GM18511 (cell line): Measurements from ENCODE around the gene BTBD8.

ENCODE experiments used
- ATAC-seq: cut with Tn5 transposase; IDR thresholded peaks from one replicate; pipeline ENCODE4 v1.9.1; 2021; ENCODE audit warnings: mild to moderate bottlenecking, moderate library complexity; ENCODE audit not compliant: unreplicated experiment

The BTBD8 gene

DNA sequence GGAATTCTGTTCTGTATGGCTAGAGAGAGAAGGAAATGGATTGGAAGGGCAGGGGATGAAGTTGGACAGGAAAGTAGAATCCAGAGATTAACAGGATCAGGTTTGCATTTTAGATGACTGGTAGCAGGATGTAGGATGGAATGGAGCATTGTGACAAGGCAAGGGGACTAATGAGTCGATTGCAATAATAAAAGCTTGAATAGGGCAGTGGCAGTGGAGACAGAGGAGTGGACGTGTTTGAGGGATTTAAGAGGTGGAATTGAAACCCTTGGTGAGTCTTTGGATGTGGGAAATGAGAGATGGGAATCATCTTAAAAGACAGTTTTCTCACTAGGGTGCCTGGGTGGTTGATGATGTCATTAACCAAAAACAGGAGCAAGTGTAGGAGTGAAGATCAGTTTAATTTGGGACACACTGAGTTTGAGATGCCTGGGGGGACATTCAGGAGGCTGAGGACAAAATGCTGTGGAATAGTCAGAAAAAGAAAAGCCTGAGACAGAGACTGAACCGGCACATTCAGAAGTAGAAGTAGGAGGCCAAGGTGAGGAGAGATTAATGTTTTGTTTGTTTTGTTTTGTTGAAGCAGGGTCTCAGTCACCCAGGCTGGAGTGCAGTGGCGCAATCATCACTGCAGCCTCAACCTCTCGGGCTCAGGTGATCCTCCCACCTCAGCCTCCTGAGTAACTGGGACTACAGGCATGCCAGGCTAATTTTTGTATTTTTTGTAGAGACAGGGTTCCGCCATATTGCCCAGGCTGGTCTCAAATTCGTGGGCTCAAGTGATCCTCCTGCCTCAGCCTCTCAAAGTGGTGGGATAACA lies 108.5 kb downstream of the BTBD8 start:
- no peak for ATAC-seq

- no peak for ATAC-seq
These were observed 111.6 kb downstream of the BTBD8 start for GRCh38 chr1:92191726-92192125.

DNA sequence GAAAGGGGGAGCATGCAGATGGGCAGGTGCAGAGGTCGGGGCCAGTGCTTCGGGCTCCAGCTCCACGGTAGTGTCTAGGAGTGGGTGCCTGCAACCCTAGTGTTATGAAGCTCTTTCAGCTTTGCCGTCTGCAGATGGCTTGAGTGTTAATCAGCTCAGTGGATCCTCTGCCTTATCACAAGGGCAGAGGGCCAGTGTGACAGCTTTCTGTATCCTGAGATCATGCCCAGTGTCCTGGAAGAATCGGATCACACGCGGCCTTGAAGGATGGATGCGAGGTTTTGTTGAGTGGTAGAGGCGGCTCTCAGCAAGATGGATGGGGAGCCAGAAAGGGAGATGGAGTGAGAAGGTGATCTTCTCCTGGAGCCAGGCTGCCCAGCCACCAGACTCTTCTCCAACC lies 112.1 kb downstream of the BTBD8 start:
- ATAC-seq: no peak

DNA sequence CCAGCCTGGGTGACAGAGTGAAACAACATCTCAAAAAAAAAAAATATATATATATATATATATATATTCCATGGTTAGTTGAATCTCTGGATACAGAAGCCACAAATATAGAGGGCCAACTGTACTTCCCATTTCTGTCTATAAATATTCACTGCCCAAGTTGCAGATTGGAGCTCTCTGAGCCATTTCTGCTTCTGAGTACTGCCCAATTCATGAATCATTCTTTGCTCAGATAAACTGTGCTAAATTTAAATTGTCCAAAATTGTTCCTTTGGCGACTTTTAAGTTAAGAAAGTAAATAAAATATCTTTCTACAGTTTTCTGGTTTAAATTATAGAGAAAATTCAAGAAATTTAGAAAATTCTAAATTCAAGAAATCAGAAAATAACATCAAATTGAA lies 114.4 kb downstream of the BTBD8 start:
- no peak for ATAC-seq

DNA sequence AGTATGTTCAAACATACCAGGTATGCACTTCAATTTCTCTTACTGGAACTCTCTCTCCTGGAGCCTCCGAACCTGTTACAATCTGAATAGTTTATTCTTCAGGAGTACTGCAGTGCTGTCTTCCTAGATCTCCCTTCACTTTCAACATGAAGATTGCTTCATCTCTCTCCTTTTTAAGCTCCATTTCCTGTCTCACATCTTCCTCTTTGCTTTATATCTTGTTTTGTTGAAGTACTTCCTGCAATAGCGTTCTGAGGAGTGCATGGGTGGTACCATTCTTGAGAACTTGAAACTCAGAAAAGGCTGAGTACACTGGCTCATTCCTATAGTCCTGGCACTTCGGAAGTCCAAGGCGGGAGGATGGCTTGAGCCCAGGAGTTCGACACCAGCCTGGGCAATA lies 121.8 kb downstream of the BTBD8 start:
- ATAC-seq: no peak

DNA sequence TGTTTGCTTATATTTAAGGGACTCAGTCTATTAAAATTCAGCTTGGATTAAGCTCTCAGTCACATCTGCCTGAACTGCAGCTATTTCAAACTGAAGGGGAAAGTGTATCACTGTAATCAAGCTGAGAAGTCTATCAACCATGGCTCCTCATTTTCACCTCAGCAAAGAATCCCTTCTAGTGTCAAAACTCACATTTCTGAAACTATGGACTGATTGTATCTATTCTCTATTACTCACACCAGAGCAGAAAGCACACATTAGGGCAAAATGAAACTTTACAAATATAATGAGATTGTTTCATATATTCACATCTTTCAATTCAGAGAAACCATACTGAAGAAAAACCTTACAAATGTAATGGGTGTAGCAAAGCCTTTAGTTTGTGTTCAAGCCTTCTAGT lies 123.0 kb downstream of the BTBD8 start:
- ATAC-seq: no peak

GRCh38 chr1:92210701-92211100 lies 130.6 kb downstream of the BTBD8 start:
- ATAC-seq: no peak

- ATAC-seq: no peak
These were observed 131.0 kb downstream of the BTBD8 start for GRCh38 chr1:92211166-92211565.

DNA sequence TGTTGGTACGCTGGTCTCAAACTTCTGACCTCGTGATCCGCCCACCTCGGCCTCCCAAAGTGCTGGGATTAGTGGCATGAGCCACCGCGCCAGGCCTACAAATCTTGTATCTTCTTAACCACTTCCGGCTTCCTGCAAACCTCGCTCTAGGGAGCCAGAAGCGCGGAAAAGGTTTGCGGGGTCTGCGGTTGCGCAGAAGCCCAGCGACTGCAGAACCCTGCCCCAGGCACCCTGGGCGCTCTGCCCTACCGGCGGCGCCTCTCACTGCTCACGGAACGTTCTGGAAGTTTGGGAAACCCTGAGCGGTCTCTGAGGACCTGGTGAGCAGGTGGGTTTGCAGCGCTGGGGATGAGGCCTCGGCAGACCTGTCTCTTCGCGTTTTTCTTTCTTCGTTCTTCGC lies 137.6 kb downstream of the BTBD8 start, which contains the start of gene C1orf146:
Gene C1orf146 (plus strand): TSS at position 195 of the 400 bp plus-strand sequence. CDS start 13,506 bp downstream, outside the sequence.
- no peak for ATAC-seq

GRCh38 chr1:92218559-92218958 lies 138.4 kb downstream of the BTBD8 start:
- ATAC-seq: no peak

- no peak for ATAC-seq
These were observed 138.9 kb downstream of the BTBD8 start for GRCh38 chr1:92219028-92219427.

- ATAC-seq: no peak
These were observed 148.3 kb downstream of the BTBD8 start for GRCh38 chr1:92228401-92228800.

GRCh38 chr1:92230736-92231135 lies 150.6 kb downstream of the BTBD8 start:
- ATAC-seq: no peak
